ENCODE data around the gene RAD51B.

Gene RAD51B

GRCh38 chr14:68260121-68260520, 440.5 kb downstream of the RAD51B start:
- no peak for DNase-seq

DNA sequence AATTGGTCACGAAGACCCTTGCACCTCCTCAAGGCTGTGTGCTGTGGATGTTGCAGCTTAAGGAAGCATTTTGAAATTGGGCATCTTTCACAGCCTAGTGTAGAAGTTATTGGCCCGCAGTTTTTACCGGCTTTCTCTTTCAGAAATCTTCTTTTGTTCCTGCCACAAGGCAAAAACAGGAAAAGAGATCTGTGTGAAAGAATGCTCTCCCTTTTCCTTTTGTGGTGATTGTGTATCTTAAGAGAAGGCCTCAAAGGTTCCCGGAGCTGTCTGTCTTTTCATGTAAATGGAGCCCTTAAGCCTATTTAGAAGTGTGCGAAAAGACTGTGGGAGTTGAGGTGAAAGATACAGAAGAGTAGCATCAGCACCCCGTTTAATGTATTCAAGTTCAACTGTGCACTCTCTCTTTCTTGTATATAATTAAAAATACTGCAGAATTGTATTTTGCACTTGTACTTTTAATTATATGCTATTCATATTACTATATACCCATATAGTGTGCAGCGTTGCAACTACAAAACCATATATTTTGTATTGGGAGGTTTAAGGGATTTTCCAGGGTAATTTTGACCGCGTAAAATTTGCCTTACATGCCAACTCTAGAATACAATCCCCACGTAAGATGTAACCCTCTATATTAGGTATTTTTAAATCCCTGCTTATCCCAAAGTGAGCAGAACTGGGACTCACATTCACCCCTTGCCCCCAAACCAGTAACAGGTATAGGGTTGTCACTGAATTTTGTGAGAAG, 441.7 kb downstream of the RAD51B start:
- DNase-seq, result peak in 1 of 2 donors; percentile 37

- no peak for DNase-seq
Measured at GRCh38 chr14:68262567-68262966, 443.0 kb downstream of the RAD51B start.

- no peak for DNase-seq
Measured at GRCh38 chr14:68263563-68264259, 444.1 kb downstream of the RAD51B start.

- no peak for DNase-seq
Measured at GRCh38 chr14:68264260-68264569, 444.6 kb downstream of the RAD51B start.

- DNase-seq, result no peak
Measured at GRCh38 chr14:68266998-68267397, 447.4 kb downstream of the RAD51B start.

DNA sequence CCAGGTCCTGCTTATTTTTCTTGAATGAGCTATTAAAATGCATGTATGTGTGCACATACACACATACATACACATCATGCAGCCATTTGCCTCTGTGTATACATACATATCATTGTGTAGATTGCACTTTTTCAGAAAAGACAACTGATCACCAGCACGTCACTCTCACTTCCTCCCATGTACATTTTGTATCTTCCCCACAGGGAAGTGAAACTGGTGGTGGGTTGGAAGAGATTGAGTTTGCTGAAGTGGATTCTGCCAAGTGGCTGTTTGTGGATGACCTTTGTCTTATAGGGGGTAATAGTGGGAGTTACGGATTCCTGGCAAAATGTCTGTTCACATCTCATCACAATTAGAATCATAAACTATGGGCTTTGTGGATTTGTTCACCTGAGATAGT, 448.6 kb downstream of the RAD51B start:
- peak; percentile 39 to 69 for DNase-seq

DNA sequence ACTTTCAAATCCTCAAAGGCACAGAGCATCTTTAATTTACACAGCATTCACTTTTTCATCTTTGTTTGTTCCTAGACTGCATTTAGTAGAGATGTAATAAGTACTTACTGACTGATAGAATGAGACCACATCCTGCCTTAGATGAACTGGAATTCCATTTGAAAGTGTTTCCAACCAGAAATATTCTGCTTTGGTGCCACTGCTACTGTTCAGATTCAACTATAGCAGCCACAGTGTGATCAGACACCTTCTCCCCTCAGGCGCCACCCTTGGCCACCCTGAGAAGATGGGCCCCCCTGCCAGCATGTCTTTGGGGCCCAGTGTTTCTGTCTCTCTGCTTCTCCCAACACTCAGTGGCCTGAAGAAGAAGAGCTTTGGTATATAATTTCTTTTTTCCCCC, 449.1 kb downstream of the RAD51B start:
- peak in 1 of 2 donors; percentile 26 for DNase-seq

GRCh38 chr14:68269136-68269927, 449.8 kb downstream of the RAD51B start:
- no peak for DNase-seq

DNA sequence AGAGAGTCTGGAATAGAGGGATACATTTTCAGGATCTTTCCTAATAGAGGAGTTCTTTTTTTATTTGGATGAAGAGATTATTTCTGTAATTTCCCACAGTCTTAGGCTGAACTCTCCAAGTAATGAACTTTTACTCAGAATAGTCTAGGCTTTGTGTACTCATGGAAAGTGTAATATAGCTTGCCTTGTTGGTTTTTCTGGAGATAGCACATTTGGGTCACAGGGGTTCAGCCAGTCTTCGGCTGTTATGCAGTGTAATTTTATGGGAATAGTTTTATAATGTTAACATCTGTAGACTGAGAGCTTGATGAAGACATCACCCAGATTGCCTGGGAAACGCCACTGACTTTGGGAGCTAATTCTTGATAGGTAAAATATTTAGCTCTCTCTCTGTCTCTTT, 450.8 kb downstream of the RAD51B start:
- DNase-seq, result no peak

DNA sequence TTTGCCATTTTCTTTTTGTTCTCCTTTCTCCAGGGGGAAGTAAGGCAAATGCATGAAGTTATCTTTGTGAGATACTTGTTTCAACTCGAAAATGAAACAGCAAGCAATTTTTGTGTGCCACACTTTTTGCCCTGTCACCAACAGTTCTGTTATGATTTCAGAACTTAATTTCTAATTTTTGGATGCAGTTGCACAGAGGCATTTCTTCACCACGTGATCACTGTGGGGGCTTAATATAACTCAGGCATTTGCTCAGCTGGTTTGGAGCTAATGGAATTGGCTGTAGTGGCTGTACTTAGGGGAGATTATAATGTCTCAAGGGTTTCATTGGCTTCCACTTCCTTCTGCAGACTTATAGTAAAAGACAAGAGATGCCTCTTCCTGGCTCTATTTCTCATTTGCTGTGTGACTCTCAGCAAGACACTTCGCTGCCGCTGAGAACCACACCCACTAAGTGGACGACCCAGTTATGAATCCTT, 452.4 kb downstream of the RAD51B start:
- DNase-seq, result no peak

GRCh38 chr14:68273413-68273812, 453.8 kb downstream of the RAD51B start:
- DNase-seq, result no peak

DNA sequence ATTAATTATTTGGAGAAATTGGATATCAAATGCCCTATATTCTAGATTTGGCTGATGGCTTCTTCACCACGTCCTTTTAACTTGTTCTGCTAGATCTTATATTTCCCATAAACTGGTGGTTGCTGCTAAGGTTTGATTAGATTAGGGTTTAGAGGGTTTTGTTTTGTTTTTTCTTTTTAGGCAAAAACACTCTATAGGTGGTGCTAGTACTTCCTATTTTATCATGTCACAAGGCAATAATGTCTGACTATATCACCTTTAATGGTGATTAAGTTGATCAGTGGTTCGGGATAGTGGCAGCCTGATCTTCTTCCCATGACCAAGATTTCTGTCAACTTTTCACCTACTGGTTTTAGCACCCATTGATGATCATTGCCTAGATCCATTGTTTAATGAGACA, 455.1 kb downstream of the RAD51B start:
- DNase-seq, result peak in 1 of 2 donors; percentile 31

- DNase-seq, result no peak
Measured at GRCh38 chr14:68278576-68279436, 459.2 kb downstream of the RAD51B start.

DNA sequence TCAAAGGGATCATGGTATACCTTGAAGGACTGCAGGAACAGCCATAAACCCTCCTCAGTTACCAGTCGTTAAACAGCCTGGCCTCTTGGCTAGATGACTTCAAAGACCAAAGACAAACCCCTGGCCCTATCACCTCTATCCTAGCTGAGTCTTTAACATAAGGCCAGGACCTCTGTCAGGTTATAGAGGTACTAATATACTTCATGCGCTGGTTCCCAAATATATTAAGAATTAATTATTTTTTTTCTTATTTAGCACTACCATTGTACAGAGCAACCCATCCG, 459.8 kb downstream of the RAD51B start:
- no peak for DNase-seq

GRCh38 chr14:68279777-68280233, 460.2 kb downstream of the RAD51B start:
- DNase-seq, result peak in 1 of 2 donors; percentile 58

- DNase-seq, result no peak
Measured at GRCh38 chr14:68281497-68281896, 461.9 kb downstream of the RAD51B start.

DNA sequence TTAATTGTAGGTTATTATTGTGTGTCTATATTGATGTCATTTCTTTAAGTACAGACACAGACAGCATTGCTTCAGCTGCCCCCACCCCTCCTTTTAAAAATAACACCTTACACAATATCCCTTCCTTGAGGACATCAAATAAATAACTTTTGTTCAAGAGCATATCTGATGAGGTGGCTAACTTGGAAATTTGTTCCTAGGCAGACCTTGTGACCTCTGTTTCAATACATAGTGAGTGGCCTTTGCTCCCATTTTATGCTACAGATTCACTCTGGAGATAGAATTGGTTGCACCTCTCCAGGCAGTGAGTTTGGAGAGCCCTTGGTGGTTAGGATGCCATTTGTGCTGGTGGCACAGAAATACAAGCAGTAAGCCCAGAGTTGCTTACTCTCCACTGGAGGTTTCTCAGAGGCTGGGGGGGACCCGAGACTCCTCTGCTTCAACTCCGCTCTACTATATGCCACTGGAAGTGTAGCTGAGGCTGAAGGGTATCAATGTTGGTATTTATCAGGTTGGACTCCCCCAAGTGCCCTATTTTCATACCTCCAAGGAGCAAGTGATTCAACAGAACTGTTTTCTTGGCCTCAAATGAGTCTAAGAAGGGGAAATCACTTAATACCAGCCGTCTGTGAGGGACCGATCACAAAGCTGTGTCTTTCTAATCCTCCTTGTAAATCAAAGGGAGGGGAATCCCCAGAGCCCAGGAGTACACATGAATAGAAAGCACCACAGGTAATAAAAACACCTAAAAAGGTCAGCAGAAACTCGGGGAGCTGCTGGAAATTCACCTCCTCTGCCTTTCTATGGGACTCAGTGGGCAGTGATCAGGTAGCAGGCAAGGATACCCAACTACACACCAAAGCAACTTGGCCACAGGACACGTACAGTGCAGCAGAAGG, 463.1 kb downstream of the RAD51B start:
- DNase-seq, result peak; percentile 51 to 73

DNA sequence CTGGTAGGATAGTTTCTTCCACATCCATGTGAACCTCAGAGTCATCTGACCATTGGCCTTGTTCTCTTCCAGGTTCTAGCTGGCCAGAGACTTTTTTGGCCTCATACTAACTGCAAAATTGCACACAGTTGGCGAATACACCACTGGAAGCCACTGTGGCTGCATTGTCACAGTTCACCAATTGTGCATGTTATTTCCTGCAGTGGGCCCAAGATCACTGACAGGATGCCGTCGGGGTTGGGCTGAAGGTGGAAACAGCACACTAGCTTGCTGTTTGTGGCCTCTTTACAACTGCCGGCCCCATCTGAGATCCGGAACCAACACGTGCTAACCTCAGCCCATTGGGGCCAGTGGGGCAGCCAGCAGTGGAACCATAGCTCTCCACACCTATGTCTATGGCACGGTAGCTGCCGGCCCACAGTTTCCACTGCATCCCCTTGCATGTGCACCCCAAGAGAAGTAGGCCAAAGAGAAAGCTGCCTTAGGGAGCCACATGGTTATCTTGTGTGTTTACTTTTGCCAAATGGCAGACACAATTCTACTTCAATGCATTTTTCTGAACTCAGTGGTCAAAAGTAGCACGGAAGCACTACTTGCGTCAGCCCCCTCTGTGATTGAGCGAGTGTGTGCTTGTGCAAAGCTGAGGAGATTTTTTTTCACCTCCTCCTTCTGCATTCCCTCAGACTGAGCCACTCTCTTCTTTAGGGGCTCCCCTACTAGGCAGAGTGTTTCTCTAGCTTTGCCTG, 464.0 kb downstream of the RAD51B start:
- peak; percentile 67 to 70 for DNase-seq

DNA sequence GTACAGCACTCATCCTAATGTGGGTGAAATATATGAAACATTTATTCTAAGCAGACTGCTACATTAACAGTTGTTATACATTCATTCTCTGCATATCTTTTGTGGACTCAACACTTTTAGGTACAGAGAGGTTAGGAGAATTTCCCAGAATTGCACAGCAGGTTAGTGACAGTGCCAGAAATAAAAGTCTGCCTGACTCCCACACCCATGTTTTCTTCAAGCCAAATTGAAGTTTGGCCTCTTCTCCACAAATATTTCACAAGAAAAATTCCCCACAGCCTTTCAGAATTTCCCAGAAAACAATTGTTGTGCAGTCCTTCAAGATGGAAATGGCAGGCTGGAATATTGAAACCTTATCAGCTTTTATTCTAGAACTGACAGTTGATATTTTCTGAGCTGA, 464.8 kb downstream of the RAD51B start:
- no peak for DNase-seq

DNA sequence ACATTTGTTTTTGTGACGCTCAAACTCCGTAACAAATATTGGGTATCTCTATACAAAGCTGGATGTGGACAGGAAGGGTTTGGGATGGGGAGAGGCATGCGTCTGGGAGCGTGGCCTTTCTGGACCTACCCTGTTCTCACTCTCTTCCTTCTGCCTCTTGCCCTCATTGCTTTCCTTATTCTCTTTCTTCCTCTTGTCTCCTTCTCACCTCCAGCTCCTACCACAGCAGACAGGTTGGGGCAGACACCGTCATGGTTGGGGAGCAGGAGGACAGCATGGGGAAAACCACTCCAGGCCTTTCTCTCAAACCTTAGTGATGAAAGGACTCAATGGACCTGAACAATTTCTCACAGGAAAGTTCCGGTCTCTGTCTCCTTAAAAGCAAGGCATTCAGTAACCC, 465.3 kb downstream of the RAD51B start:
- no peak for DNase-seq
